Measurements from ENCODE around the gene ZNF514.

Gene ZNF514

GRCh38 chr2:95181774-95182173 lies 22.1 kb upstream of the ZNF514 start:
- TF ChIP-seq CTCF (conservative IDR thresholded peaks at IDR 0.05; ENCODE audit: low read depth, low read length), result no peak
- Histone ChIP-seq H2AFZ (ENCODE audit: low read depth) (no peak overlapping the region), H3K79me2 (ENCODE audit: insufficient read depth, low read depth) (no peaks in the 10 kb centered on the region), H3K27ac (no peak overlapping the region), H4K20me1 (ENCODE audit: insufficient read depth) (no peaks in the 10 kb centered on the region), H3K4me1 (ENCODE audit: low read depth, poor library complexity, severe bottlenecking) (no peaks in the 10 kb centered on the region), H3K4me2 (no peak overlapping the region), H3K36me3 (ENCODE audit: insufficient read depth) (no peaks in the 10 kb centered on the region), H3K4me3 (IDR thresholded peaks at IDR 0.05; ENCODE audit: insufficient read depth, low read depth, low read length) (no peak overlapping the region), H3K27me3 (ENCODE audit: insufficient read depth, low read depth) (no peaks in the 10 kb centered on the region), H3K9ac (no peak overlapping the region)

GRCh38 chr2:95179451-95179850 lies 19.8 kb upstream of the ZNF514 start:
- H3K27ac ChIP-seq, result no peak overlapping the region
- H3K79me2 ChIP-seq (ENCODE audit: insufficient read depth, low read depth), result no peaks in the 10 kb centered on the region
- H3K9ac ChIP-seq, result no peak overlapping the region
- H4K20me1 ChIP-seq (ENCODE audit: insufficient read depth), result no peaks in the 10 kb centered on the region
- no peaks in the 10 kb centered on the region for H3K36me3 ChIP-seq (ENCODE audit: insufficient read depth)
- no peak for TF ChIP-seq CTCF (conservative IDR thresholded peaks at IDR 0.05; ENCODE audit: low read depth, low read length)
- H3K27me3 ChIP-seq (ENCODE audit: insufficient read depth, low read depth), result no peaks in the 10 kb centered on the region
- H3K4me3 ChIP-seq (IDR thresholded peaks at IDR 0.05; ENCODE audit: insufficient read depth, low read depth, low read length), result no peak overlapping the region
- H2AFZ ChIP-seq (ENCODE audit: low read depth), result no peak overlapping the region
- no peak overlapping the region for H3K4me2 ChIP-seq
- H3K4me1 ChIP-seq (ENCODE audit: low read depth, poor library complexity, severe bottlenecking), result no peaks in the 10 kb centered on the region

- H3K36me3 ChIP-seq (ENCODE audit: insufficient read depth), result no peaks in the 10 kb centered on the region
- H4K20me1 ChIP-seq (ENCODE audit: insufficient read depth), result no peaks in the 10 kb centered on the region
- no peaks in the 10 kb centered on the region for H3K27me3 ChIP-seq (ENCODE audit: insufficient read depth, low read depth)
- H3K4me2 ChIP-seq, result no peak overlapping the region
- H3K27ac ChIP-seq, result no peak overlapping the region
- H2AFZ ChIP-seq (ENCODE audit: low read depth), result no peak overlapping the region
- no peak for TF ChIP-seq CTCF (conservative IDR thresholded peaks at IDR 0.05; ENCODE audit: low read depth, low read length)
- H3K79me2 ChIP-seq (ENCODE audit: insufficient read depth, low read depth), result no peaks in the 10 kb centered on the region
- H3K9ac ChIP-seq, result no peak overlapping the region
- H3K4me3 ChIP-seq (IDR thresholded peaks at IDR 0.05; ENCODE audit: insufficient read depth, low read depth, low read length), result no peak overlapping the region
- H3K4me1 ChIP-seq (ENCODE audit: low read depth, poor library complexity, severe bottlenecking), result no peaks in the 10 kb centered on the region
Measured at GRCh38 chr2:95174031-95174542, 14.4 kb upstream of the ZNF514 start.

- Histone ChIP-seq H3K79me2 (ENCODE audit: insufficient read depth, low read depth) (no peaks in the 10 kb centered on the region), H3K27me3 (ENCODE audit: insufficient read depth, low read depth) (no peaks in the 10 kb centered on the region), H3K36me3 (ENCODE audit: insufficient read depth) (no peaks in the 10 kb centered on the region), H3K4me2 (no peak overlapping the region), H3K9ac (no peak overlapping the region), H4K20me1 (ENCODE audit: insufficient read depth) (no peaks in the 10 kb centered on the region), H3K4me3 (IDR thresholded peaks at IDR 0.05; ENCODE audit: insufficient read depth, low read depth, low read length) (no peak overlapping the region), H3K27ac (no peak overlapping the region), H3K4me1 (ENCODE audit: low read depth, poor library complexity, severe bottlenecking) (no peaks in the 10 kb centered on the region), H2AFZ (ENCODE audit: low read depth) (no peak overlapping the region)
- no peak for TF ChIP-seq CTCF (conservative IDR thresholded peaks at IDR 0.05; ENCODE audit: low read depth, low read length)
Measured at GRCh38 chr2:95171902-95172301, 12.3 kb upstream of the ZNF514 start.

All from KMS-11 (cell line).